Frontal cortex (tissue), 4 donors: ENCODE results near the gene MINDY1. TPM values are rescaled to one million over a fixed set of nuclear protein-coding genes. Genes with fewer than 3 reads are reported as not detected.

ENCODE experiments used
- DNase-seq, 2 donors: peaks; one replicate each; pipeline ENCODE4 v3.0.0; 2012; ENCODE audit warnings: low spot score in 2 of 2
- FAIRE-seq: peaks from 2 replicates; lab custom pipeline; 2012; peaks lifted over from hg19 to GRCh38; lab: Jason Lieb, UNC
- total RNA-seq: library from RNA; depleted of rRNA; stranded (reverse); fragments of >200 nt; gene quantifications from one replicate; pipeline ENCODE4 v1.2.3, GENCODE V29; 2014
- donor health status: control.
- donor health status: control.
- donor health status: control.

MINDY1 gene
- total RNA-seq, 1 donor from 2014 or later, result 12.2 TPM

DNA sequence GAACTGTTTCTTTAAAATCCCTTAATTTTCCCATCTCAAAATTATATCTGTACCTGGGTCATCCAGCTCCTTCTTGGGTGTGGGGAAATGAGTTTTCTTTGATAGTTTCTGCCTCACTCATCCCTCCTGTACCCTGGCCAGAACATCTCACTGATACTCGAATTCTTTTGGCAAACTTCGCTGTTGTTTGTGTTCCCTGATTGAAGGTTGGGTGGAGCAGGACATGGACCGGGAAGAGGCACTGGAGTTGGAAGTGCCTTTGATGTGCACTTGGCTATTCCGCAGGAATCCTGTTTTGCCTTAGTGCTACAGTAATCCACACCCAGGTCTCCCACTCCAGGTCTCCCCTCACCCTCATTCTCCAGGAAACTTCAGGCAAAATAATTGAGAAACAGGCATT is 11.2 kb downstream of the MINDY1 start:
- DNase-seq (no peak), FAIRE-seq (no peak)

DNA sequence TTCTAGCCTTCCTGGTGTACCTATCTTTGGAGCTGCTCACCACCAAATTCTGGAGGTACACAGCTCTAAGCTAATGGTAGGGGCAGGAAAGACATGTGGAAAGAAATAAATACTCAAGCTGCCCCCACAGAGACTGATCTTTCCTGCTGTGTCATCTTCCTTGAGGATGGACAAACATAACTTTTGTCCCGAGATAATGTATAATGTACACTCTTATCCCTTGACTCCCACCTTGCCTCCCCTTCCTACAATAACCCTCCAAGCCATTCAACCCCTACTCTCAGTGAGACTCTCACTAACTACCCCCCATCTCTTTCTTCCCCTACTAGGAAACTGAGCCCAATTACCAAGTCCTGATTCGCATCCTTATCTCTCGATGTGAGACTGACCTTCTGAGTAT is 12.5 kb downstream of the MINDY1 start:
- DNase-seq (no peak), FAIRE-seq (no peak)

DNA sequence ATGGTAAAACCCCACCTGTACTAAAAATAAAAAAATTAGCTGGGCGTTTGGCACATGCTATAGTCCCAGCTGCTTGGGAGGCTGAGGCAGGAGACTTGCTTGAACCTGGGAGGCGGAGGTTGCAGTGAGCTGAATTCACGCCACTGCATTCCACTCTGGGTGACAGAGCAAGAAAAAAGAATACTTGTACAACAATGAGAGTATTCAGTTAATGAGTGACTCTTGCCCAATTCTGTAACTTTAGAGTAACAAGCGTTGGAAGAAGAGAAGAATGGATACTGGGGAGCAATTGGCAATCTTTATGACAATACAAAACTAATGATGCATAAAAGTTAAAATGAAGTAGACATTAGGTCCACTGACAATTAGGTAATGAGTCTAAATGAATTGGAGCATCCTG is 14.1 kb downstream of the MINDY1 start:
- FAIRE-seq (no peak), DNase-seq (no peak)

DNA sequence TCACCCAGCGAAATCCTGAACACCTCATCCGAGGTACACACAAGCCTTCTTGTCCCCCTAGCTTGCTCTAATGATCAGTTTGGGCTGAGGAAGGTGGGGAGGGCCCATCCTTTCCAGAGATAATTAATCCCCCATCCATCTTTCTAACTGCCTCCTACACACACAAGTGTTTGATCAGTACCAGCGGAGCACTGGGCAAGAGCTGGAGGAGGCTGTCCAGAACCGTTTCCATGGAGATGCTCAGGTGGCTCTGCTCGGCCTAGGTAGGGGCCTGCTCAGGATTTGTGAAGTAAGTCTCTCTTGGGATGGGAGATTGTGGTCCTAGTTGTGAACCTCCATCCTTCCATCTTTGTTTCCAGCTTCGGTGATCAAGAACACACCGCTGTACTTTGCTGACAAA is 18.8 kb downstream of the MINDY1 start:
- FAIRE-seq (no peak), DNase-seq (no peak)

DNA sequence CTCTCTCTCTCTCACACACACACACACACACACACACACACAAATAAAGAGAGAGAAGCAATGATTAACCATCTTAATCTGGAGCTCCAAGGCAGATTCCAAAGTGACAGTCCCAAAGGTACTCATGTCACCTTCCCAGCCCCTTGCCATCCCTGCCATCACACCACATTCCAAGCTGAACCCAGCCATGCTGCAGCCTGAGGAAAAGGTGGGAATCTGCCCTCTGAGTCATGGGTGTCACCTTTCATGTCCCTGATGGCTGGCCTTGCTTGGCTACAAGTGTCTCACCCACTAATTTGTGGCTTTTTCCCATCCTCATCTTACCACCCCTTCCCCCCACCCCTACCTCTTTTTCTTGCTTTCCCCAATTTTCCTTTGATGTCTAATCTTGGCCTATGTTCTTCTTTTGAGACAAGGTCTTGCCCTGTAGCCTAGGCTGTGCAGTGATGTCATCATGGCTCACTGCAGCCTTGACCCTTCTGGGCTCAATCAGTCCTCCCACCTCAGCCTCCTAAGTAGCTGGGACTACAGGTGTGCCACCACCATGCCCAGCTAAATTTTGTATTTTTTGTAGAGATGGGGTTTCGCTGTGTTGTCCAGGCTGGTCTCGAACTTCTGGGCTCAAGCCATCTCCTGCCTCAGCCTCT is 21.4 kb downstream of the MINDY1 start:
- FAIRE-seq (no peak), DNase-seq (no peak)

DNA sequence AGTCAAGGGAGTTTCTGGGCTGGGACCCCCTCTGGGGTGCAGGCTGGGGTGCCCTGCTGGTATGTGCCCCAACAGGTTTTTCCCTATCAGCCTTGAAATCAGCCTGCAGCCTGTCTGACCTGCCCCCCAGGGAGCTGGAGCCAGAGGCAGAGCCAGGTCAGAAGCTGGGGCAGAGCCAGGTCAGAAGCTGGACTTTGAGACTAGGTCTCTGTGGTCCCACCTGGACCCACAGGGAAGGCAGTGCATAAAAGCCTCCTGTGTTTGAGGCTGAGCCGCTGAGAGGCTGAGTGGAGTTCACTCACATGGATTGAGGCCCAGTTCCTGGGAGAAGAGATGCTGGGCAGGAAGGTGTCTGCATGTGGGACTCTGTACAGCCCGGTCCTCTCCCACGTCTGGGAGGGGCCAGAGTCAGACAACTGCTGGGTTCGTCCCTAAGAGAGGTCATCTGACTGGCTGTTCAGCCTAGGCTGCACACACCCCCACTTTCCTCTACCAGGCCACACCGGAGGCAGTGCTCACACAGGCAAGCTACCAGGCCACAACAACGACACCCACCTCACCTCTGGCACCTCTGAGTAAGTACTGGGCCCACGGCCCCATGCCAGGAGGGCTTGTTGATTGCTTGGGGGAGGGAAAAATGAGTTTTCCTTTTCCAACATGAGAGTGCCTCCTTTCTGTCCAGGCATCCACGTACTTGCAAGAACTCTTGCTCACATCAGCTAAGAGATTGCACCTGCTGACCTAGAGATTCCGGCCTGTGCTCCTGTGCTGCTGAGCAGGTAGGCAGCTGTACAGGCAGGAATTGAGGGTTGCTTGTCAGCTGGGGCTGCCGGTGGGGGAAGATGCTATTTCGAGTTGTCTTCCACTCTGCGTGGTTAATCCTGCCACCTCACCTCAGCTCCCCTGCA is 24.6 kb downstream of the MINDY1 start, which contains the start of gene ANXA9:
Gene ANXA9, plus strand, starts transcription at position 488 of the 908 bp plus-strand sequence. CDS start 814 bp downstream, outside the sequence.
- FAIRE-seq (no peak), DNase-seq (no peak)

DNA sequence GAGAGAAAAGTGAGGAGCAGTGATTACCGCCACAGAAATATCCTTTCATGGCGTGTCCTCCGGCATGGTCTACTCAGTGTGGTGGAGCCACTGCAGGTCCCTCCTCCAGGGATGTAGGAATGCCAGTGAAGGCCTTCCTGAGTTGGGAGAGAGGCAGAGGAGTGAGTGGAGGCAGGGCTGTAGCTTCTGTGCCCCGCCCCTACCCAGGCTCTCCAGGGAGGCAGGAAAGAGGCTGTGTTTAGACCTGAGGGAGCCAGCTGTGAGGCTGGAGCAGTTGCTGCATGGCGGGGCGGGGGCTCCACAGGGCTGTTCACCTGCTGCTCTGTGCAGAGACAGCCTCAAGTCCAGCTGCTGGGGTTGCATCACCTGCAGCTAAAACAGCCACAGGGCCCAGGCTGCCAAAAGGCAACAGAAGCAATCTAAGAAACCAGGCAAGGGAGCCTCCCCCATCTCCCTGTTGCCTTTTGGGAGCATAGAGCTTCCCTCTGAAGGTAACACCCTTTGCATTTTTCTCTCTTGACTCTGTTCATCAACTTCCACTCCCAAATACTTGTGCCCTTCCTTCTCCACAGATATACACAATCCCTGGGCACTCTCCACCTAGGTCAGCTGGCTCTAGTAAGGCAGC is 25.4 kb downstream of the MINDY1 start:
- no peak for DNase-seq

DNA sequence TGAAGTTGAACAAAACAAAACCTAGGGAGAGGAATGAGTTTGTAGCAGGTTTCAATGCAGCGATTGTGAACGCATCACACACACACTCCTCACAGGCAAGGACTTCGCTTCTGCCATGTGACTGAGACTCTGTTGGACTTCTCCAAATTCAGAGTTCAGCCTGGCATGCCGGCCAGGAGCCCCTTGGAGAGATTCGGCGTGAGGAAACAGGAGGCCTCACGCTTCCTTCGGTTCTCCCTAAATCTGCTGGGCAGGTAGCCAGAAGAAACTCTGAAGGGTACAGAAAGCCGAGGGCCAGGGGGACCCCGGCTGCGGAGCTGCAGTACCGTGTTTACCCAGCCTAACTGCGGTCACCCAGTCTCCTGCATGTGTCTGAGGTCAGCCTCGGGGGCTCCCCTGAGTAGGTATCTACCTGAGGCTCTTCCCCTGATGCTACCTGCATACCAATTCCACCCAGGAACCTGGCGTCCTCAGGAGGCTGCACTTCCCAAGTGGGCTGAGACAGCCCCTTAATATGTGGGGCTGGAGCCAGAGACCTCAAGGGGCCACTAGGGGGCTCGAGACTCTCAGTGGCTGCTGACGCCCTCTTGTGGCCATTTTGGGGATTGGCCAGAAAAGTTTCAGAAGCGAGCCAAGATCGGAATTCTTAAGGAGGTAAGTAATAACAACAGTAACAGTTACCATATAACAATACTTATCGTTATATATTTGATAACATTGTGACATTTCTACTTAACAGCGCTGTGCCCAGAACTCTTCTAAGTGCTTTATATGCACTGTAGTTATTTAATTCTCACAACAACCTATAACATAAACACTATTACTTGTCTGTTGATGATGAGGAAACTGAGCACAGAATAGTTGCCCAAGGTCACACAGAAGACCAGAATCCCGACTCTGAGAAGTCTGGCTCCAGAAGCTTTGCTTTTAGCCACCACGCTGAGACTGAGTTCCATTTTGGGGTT is 27.3 kb downstream of the MINDY1 start:
- DNase-seq (peak; percentile 71 to 84), FAIRE-seq (peak; percentile 30)

More for the DNA sequence above, 25.4 kb downstream of the MINDY1 start:
- FAIRE-seq, result no peak

DNA sequence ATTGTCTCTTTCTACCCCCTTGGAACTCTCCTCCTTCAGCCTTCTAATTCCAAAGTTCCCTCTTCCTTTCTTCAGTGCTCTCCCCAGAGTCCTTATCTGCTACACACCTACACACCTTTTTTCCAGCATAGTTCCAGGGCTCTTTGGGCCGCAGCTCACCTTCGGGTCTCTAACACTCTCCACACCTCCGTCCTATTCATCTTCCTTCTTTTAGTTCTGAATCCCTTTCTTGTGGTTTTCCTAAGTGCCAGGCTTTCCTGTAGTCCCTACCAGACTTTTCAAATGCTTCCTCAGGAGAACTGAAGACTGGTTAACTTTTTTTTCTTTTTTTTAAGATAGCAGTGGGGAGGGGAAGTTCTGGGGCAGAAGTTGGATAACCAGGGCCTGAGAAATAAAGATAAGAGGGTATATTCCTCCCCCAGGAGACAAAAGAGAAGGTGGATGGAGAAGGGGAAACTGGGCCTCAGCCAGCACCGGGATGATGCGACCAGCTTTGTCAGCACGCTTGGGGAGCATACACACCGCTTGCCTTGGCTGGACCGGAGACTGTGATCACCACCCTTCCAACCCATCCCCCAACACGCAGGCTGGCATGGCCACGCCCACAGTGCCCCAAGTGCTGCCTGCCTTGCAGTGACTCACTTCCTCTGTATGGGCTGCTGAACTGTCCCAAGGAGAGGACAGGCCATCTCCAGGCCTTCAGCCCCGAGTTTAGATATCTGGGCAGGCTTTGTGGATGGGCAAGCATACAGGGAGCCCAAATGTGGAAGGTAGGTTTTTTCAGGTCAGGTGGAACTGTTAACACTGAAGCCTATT is 29.6 kb downstream of the MINDY1 start:
- no peak for FAIRE-seq
- peak; percentile 69 to 72 for DNase-seq

DNA sequence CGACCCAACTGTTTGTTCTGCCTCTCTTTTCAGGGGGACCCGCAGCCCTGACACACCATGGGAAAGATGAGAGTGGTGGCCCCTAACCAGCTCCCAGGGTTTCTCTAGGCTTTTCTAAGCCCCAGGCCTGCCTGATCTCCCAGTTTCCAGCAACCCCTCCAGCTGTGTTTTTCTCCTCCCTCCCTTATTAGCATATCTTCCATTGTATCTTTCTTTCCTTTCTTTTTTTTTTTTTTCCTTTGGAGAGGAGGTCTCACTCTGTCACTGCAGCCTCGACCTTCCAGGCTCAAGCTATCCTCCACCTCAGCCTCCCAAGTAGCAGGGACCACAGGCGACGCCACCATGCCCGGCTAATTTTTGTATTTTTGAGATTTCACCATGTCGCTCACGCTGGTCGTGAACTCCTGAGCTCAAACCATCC is 30.3 kb downstream of the MINDY1 start:
- DNase-seq (no peak), FAIRE-seq (no peak)

DNA sequence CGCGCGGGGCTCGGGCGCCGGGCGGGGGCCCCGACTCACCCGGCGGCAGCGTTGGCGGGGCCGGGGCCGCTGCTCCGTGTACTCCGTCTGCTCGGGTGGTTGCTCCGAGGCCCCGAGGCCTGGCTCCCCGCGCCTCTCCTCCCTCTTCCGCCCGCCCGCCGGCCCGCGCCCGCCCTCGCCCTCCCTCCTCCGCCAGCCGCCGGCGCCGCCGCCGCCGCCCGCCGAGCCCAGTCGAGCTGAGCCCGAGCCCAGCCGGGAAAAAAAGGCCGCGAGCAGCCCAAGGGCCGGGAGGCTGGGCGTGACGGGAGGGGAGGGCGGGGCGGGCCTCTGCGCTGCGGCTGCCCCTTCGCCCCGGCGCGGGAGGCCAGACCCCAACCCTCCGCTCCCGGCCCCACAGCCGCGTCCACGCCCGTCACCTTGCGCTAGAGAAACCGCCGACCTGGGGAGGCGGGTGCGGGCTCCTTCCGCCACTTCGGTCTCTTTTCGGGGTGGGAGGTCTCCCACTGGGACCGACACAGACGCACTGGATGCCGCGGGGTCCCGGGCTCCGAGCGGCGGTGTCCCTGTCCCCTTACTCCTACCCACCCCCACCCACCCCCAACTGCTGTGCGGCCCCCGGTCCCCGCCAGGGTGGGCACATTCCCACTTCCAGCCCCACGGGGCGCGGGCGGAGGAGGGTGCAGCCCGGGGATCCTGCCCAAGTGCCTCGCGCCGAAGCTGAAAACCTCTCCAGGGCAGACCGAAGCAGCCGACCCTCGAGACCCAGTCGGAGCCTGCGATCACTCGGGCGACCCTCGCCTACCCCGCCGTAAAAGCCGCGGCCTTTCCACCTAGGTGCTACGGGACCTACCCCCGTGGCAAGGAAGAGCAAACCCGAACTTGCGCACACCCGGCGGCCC is 31.9 kb downstream of the MINDY1 start, which contains the start of gene CERS2:
Gene CERS2, minus strand, starts transcription at position 256 of the 899 bp plus-strand sequence. CDS start 5,745 bp downstream, outside the sequence.
- DNase-seq, result peak; percentile 80 to 86
- FAIRE-seq, result no peak

DNA sequence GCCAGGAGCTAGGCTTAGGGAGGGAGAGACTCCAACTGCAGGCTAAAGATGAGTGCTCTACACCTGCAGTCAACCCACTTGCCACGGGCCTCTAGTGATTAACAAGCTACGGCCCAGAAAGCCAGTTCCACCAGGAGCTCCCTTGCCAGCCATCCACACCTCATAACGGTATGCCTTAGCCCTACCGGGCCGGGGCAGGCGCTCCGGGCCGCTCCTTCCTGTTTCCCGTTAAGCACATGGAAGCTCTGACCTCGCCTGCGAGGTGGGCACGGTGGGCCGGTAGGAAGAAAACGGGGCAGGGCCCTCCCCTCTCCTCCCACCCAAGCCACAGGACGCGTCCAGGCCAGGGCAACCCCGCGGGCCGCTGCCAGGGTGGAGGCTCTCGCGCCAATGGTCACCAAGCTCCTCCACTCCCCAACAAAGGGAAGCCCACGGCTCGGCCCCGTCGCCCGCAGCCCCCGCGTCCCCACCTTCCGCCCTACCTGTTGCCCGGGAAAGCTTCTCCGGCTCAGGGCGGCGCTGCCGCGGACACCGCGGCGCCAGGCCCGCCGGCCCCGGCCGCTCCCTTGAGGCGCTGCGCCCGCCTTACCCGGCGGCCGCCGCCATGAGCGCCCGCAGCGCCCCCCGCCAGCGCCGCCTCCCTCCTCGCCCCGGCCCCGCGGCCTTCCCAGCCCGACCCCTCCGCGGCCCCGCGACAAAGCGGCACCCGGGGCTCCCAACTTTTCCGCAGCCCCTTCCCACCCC is 32.7 kb downstream of the MINDY1 start:
- DNase-seq, result peak; percentile 59 to 76
- FAIRE-seq, result no peak

DNA sequence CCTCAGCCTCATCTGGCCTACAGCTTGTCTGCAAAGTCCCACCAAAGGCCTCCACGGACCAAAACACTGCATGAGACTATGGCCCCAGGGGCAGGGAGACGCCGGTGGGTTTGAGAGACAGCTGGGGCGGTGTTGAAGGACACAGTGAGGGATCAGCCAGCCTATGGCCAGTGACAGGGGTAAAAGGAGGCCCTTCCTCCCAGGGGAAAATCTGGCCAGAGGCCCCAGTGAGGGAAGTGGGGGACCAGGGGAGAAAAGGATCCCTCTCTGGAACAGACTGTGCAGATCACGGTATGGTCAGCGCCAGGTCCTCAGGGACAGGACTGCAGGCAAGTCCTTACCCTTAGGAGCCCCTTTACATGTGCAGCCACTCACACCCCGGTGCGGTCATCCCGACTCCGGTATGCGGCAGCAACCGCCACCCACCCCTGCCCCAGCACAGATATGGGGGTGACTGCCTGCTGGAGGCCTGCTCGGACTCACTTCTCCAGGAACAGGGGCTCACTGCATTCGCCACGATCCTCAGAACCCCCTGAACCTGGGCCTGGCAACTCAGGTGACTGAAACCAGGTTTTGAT is 33.4 kb downstream of the MINDY1 start:
- FAIRE-seq (no peak), DNase-seq (no peak)

DNA sequence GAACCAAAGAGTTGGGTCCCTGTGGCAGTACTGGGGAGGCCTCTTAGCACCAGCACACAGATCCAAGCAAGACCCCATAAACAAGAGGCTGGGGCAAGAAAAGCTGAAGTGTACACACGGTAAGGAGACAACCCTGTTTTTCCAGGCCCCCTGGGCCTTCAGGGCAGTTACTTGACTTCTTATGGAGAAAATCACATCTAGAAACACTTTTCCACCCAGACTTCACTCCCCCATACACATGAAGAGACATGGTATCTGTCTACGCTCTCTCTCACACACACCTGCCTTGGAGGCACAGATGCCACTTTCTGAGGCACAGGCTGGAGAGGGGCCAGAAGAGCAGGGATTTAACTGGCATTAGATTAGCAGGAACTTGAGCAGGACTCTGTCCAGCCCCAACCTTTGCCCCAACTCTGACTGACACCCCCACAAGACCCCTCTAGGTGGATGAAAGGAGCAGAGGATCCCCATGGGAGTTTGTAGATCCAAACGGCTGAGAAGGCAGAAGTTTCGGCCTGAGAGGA is 34.2 kb downstream of the MINDY1 start:
- DNase-seq (no peak), FAIRE-seq (no peak)

DNA sequence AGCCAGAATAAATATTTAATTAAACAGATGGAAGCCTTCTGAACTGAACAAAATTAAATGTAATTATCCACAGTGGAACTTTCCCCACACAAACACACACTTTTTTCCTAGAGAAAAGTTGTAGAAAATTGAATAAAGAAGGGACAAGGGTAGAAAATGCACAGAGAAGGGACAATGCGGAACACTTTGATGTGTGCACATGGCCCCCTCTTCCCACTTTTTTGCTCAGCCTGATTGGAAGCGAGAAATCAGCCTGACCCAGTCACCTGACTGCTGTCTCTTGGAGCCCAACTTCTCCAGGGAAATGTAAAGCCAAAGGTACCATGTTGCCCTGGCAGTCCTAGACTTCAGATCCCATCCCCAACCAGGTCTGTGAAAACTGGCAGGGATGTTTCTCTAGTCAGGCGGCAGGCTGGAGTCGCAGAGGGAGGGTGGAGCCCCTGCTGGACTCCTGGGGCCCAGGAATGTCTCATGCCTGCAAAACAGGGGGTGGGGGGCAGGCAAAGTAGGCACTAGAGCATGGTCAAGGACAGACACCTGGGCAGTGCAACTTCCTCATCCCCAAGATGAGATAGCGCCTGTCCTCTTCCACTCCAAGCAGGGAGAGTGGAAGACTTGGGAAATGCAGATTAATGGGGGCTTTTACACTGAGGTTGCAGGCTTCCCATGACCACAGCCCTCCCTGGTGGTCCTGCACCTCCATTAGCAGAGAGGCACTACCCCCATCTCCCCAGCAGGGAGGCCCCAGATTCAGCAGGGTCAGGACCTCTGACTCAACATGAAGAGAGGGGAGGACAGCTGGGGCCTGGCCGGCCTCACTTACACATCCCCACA is 34.9 kb downstream of the MINDY1 start:
- DNase-seq, result no peak
- FAIRE-seq, result no peak
